OCI-LY7 (cell line): Measurements from ENCODE around the gene APBB2.

Experiments
- CTCF ChIP-seq: fragments of 200-600 bp; sonication (generic); conservative IDR thresholded peaks from 2 replicates; pipeline ENCODE4 v1.5.1; 2014; ENCODE audit warnings: mild to moderate bottlenecking, antibody characterized with exemption, low read length, moderate library complexity, mixed read lengths
- EZH2phosphoT487 ChIP-seq: fragments of 200-600 bp; sonication (generic); IDR thresholded peaks from 2 replicates; pipeline ENCODE4 v1.6.1; 2018; ENCODE audit warnings: low read depth, borderline replicate concordance, mild to moderate bottlenecking, mixed run types, antibody characterized with exemption, low read length, moderate library complexity, mixed read lengths

DNA sequence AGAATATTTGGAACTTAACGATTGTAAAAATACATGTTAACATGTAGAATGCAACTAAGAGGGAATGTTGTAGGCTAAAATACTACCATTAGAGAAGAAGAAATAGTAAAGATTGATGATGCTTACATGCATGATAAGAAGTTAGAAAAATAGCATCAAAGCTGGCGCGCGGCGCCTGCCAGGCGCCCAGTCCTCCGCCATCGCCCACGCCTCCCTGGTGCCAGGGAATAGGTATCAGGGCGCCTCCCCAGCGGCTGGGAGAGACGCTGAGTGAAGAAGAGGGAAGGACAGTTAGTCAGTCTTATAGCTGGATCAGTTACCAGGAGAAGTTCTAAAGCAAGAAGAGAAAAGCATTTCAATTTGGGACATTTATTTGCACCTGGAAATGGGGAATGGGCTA lies 428.6 kb downstream of the APBB2 start:
- TF ChIP-seq CTCF (no peak), EZH2phosphoT487 (no peak)
